ENCODE data around the gene SMARCC1. TPM values are rescaled to one million over a fixed set of nuclear protein-coding genes. Genes with fewer than 3 reads are reported as not detected.
A peak's percentile ranks its signal among the peaks of the same experiment; 100 is the strongest.

Gene SMARCC1
- total RNA-seq, 2 experiments from 2014 or later, result 74.2 to 76.2 TPM

DNA sequence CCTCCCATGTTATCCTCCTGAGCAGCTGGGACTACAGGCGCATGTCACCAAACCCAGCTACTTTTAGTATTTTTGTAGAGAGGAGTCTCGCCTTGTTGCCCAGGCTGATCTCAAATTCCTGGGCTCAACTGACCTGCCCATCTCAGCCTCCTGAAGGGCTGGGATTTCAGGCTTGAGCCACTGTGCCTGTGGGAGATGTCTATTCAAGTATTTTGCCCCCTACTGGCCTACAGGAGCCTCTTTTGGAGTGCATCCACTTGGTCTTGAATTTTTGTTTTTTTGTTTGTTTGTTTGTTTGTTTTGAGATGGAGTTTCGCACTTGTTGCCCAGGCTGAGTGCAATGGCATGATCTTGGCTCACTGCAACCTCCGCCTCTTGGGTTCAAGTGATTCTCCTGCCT lies 18.0 kb upstream of the SMARCC1 start:
- ChIA-PET POLR2A (no interaction called here), CTCF (no interaction called here)
- intact Hi-C loops (cut with DNase I, micrococcal nuclease), result loop anchor here (5.0 to 10.0 kb wide), 3 partner anchors 277 to 415 kb away; partner anchors contain the start of gene PTPN23 (in 1 of the 2)
- H3K27me3 ChIP-seq (ENCODE audit: control insufficient read depth in 1 of 2, insufficient read depth in 2 of 2, low read length in 2 of 2), result no peaks in the 10 kb centered on the region
- no peak for DNase-seq
- H3K4me1 ChIP-seq (ENCODE audit: insufficient read depth, low read length), result peaks cover 25% of the 10 kb centered on the region
- no peaks in the 10 kb centered on the region for H3K9me3 ChIP-seq (ENCODE audit: control insufficient read depth in 1 of 2, insufficient read depth in 1 of 2, low read length in 2 of 2)
- H3K36me3 ChIP-seq (ENCODE audit: insufficient read depth, low read length), result no peaks in the 10 kb centered on the region
- H3K4me3 ChIP-seq (ENCODE audit: low read length), result no peak overlapping the region
- no peak for ATAC-seq (ENCODE audit: poor library complexity)
- Mint-ChIP-seq H3K27ac (no peak overlapping the region), H3K27me3 (no peaks in the 10 kb centered on the region), H3K9me3 (no peaks in the 10 kb centered on the region), H3K36me3 (ENCODE audit: low read depth) (no peaks in the 10 kb centered on the region), H3K4me3 (peak overlapping the region; percentile 65), H3K4me1 (ENCODE audit: low read depth) (peaks cover 18% of the 10 kb centered on the region)
- no peak overlapping the region for H3K27ac ChIP-seq (ENCODE audit: low read depth in 1 of 2, low read length in 2 of 2)
- TF ChIP-seq, protein P1, sequence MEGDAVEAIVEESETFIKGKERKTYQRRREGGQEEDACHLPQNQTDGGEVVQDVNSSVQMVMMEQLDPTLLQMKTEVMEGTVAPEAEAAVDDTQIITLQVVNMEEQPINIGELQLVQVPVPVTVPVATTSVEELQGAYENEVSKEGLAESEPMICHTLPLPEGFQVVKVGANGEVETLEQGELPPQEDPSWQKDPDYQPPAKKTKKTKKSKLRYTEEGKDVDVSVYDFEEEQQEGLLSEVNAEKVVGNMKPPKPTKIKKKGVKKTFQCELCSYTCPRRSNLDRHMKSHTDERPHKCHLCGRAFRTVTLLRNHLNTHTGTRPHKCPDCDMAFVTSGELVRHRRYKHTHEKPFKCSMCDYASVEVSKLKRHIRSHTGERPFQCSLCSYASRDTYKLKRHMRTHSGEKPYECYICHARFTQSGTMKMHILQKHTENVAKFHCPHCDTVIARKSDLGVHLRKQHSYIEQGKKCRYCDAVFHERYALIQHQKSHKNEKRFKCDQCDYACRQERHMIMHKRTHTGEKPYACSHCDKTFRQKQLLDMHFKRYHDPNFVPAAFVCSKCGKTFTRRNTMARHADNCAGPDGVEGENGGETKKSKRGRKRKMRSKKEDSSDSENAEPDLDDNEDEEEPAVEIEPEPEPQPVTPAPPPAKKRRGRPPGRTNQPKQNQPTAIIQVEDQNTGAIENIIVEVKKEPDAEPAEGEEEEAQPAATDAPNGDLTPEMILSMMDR (IDR thresholded peaks at IDR 0.05), result peak; percentile 11

DNA sequence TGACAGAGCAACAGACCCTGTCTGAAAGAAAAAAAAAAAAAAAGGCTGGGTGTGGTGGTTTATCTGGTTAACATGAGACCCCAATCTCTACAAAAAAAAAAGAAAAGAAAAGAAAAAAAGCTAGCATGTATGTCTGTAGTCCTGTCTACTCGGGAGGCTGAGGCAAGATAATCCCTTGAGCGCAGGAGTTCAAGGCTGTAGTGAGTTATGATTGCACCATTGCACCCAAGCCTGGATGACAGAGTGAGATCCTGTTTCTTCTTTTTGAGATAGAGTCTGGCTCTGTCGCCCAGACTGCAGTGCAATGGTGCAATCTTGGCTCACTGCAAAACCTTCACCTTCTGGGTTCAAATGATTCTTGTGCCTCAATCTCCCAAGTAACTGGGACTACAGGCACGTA lies 12.9 kb upstream of the SMARCC1 start:
- no peak overlapping the region for H3K4me3 Mint-ChIP-seq
- no peaks in the 10 kb centered on the region for H3K9me3 Mint-ChIP-seq
- TF ChIP-seq, protein P1 (IDR thresholded peaks at IDR 0.05), result no peak
- H3K27ac ChIP-seq (ENCODE audit: low read depth in 1 of 2, low read length in 2 of 2), result no peak overlapping the region
- no peaks in the 10 kb centered on the region for H3K36me3 Mint-ChIP-seq (ENCODE audit: low read depth)
- no peaks in the 10 kb centered on the region for H3K4me1 Mint-ChIP-seq (ENCODE audit: low read depth)
- H3K36me3 ChIP-seq (ENCODE audit: insufficient read depth, low read length), result no peaks in the 10 kb centered on the region
- H3K27me3 Mint-ChIP-seq, result no peaks in the 10 kb centered on the region
- ATAC-seq (ENCODE audit: poor library complexity), result no peak
- POLR2A ChIA-PET, result no interaction called here
- no peaks in the 10 kb centered on the region for H3K27me3 ChIP-seq (ENCODE audit: control insufficient read depth in 1 of 2, insufficient read depth in 2 of 2, low read length in 2 of 2)
- no peak for DNase-seq
- intact Hi-C loops (cut with DNase I, micrococcal nuclease), result no loop called here
- H3K9me3 ChIP-seq (ENCODE audit: control insufficient read depth in 1 of 2, insufficient read depth in 1 of 2, low read length in 2 of 2), result no peaks in the 10 kb centered on the region
- no peaks in the 10 kb centered on the region for H3K4me1 ChIP-seq (ENCODE audit: insufficient read depth, low read length)
- H3K27ac Mint-ChIP-seq, result no peak overlapping the region
- no peak overlapping the region for H3K4me3 ChIP-seq (ENCODE audit: low read length)
- CTCF ChIA-PET, result no interaction called here

DNA sequence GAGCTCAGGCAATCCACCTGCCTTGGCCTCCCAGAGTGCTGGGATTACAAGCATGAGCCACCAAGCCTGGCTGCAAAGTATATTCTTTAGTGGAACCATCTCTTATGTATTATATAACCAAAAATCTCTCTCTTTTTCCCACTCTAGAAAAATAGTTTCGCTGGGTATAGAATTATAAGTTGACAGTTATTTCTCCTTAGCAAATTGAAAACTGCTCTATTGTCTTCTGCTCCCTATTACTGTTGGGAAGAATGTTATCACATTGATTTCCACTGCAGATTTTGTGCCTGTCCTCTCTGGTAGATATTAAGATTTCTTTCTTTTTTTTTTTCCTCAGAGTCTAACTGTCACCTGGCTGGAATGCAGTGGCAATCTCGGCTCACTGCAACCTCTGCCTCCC lies 11.0 kb upstream of the SMARCC1 start:
- no peaks in the 10 kb centered on the region for H3K36me3 Mint-ChIP-seq (ENCODE audit: low read depth)
- intact Hi-C loops (cut with DNase I, micrococcal nuclease), result no loop called here
- Histone ChIP-seq H3K36me3 (ENCODE audit: insufficient read depth, low read length) (no peaks in the 10 kb centered on the region), H3K4me3 (ENCODE audit: low read length) (no peak overlapping the region), H3K27ac (ENCODE audit: low read depth in 1 of 2, low read length in 2 of 2) (no peak overlapping the region), H3K27me3 (ENCODE audit: control insufficient read depth in 1 of 2, insufficient read depth in 2 of 2, low read length in 2 of 2) (no peaks in the 10 kb centered on the region), H3K9me3 (ENCODE audit: control insufficient read depth in 1 of 2, insufficient read depth in 1 of 2, low read length in 2 of 2) (no peaks in the 10 kb centered on the region), H3K4me1 (ENCODE audit: insufficient read depth, low read length) (peaks cover 6% of the 10 kb centered on the region)
- H3K4me1 Mint-ChIP-seq (ENCODE audit: low read depth), result peaks cover 4% of the 10 kb centered on the region
- H3K27me3 Mint-ChIP-seq, result no peaks in the 10 kb centered on the region
- no peak for DNase-seq
- no peak for ATAC-seq (ENCODE audit: poor library complexity)
- TF ChIP-seq, protein P1 (IDR thresholded peaks at IDR 0.05), result no peak
- POLR2A ChIA-PET, result no interaction called here
- CTCF ChIA-PET, result no interaction called here
- no peak overlapping the region for H3K27ac Mint-ChIP-seq
- H3K4me3 Mint-ChIP-seq, result no peak overlapping the region
- H3K9me3 Mint-ChIP-seq, result no peaks in the 10 kb centered on the region
